ENCODE results near the gene ARHGEF19. TPM values are rescaled to one million over a fixed set of nuclear protein-coding genes. Genes with fewer than 3 reads are reported as not detected.

Gene ARHGEF19
- total and polyA plus RNA-seq, 9 of the 15 experiments (the other 6 are each of a cell fraction or from before 2014, with no cell fraction given) = 0.73 to 21.0 (median 5.2) TPM

GRCh38 chr1:16191916-16192546, 20.4 kb downstream of the ARHGEF19 start:
- in situ Hi-C loops (cut with MboI) = loop anchor here (5.0 kb wide), 1 partner anchor 180 kb away; no protein-coding TSS in a partner anchor

More at GRCh38 chr1:16191916-16192546, 20.4 kb downstream of the ARHGEF19 start:
- H3K9ac ChIP-seq (ENCODE audit: insufficient read depth in 1 of 2, low read depth in 2 of 2, low read length in 2 of 2) = peak overlapping the region in 1 of 2 experiments; percentile 38; a peak in 2 of 4 replicates
- DNase-seq (ENCODE audit: extremely low read depth in 1 of 4, low spot score in 3 of 4) (no peak), FAIRE-seq (no peak), ATAC-seq (no peak)
- CTCF ChIA-PET (ENCODE audit: low intra/inter-chr PET ratio) = no interaction called here
- peak overlapping the region; percentile 18; the same call in 1 of the 2 replicates for H2AFZ ChIP-seq (ENCODE audit: low read depth, low read length)
- no peak overlapping the region for H3K27ac ChIP-seq (ENCODE audit: extremely low read depth, low read depth, low read length)
- no TSS peak for BruUV-seq (replicated peaks)
- TF ChIP-seq DNMT1 (IDR thresholded peaks at IDR 0.05) = no peak
- no peak for TF ChIP-seq ZNF644 (tag; IDR thresholded peaks at IDR 0.05; ENCODE audit: low read depth)
- TF ChIP-seq ZNF197 (CRISPR knock-in tag; IDR thresholded peaks at IDR 0.05; ENCODE audit: low read depth) = no peak
- no peak for TF ChIP-seq ZNF79 (CRISPR knock-in tag; IDR thresholded peaks at IDR 0.05; ENCODE audit: low read depth)
- no peak for TF ChIP-seq HNRNPK (IDR thresholded peaks at IDR 0.05; ENCODE audit: low read depth, low read length, poor library complexity, severe bottlenecking)
- no peak for TF ChIP-seq CBX8 (IDR thresholded peaks at IDR 0.05; ENCODE audit: borderline replicate concordance, extremely low read depth, low read depth, low read length, poor library complexity, severe bottlenecking)
- TF ChIP-seq, protein P1, sequence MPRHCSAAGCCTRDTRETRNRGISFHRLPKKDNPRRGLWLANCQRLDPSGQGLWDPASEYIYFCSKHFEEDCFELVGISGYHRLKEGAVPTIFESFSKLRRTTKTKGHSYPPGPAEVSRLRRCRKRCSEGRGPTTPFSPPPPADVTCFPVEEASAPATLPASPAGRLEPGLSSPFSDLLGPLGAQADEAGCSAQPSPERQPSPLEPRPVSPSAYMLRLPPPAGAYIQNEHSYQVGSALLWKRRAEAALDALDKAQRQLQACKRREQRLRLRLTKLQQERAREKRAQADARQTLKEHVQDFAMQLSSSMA (CRISPR knock-in tag; IDR thresholded peaks at IDR 0.05) = no peak
- no peak for TF ChIP-seq HNRNPL (IDR thresholded peaks at IDR 0.05; ENCODE audit: low read depth, low read length)
- no peak for TF ChIP-seq HNRNPLL (IDR thresholded peaks at IDR 0.05; ENCODE audit: low read depth, low read length, poor library complexity, severe bottlenecking)
- TF ChIP-seq HDGF (IDR thresholded peaks at IDR 0.05) = no peak
- TF ChIP-seq PPARD (CRISPR knock-in tag; IDR thresholded peaks at IDR 0.05) = no peak
- TF ChIP-seq ZNF699 (CRISPR knock-in tag; IDR thresholded peaks at IDR 0.05; ENCODE audit: insufficient replicate concordance) = no peak
- TF ChIP-seq TEAD2 (tag; IDR thresholded peaks at IDR 0.05) = no peak
- no peak for TF ChIP-seq CHCHD3 (CRISPR knock-in tag; IDR thresholded peaks at IDR 0.05)
- no peak for TF ChIP-seq POLR3A (IDR thresholded peaks at IDR 0.05; ENCODE audit: borderline replicate concordance, extremely low read depth, insufficient read depth, insufficient read length)
- no peaks in the 10 kb centered on the region for H3K79me2 ChIP-seq (ENCODE audit: control insufficient read depth, insufficient read depth, low read length)
- no peaks in the 10 kb centered on the region for H3K27me3 ChIP-seq (ENCODE audit: control insufficient read depth in 2 of 2, insufficient read depth in 2 of 2, low read length in 2 of 2)
- no peaks in the 10 kb centered on the region for H3K9me1 ChIP-seq (ENCODE audit: control insufficient read depth, insufficient read depth, low read length)
- peaks cover 12% of the 10 kb centered on the region in 2 experiments for H3K4me1 ChIP-seq (replicated peaks in 1 of 2; ENCODE audit: control insufficient read depth in 2 of 2, insufficient read depth in 2 of 2, low read length in 2 of 2)
- POLR2A ChIA-PET = interaction anchor here (0.7 kb wide), 1 partner anchor 113 kb away, joined by 3 read pairs; no protein-coding TSS in a partner anchor
- H3K9me3 ChIP-seq (replicated peaks; ENCODE audit: control insufficient read depth, insufficient read depth, low read depth, low read length) = no peaks in the 10 kb centered on the region
- H4K20me1 ChIP-seq (replicated peaks; ENCODE audit: control insufficient read depth, insufficient read depth, low read length) = no peaks in the 10 kb centered on the region
- no peaks in the 10 kb centered on the region for H3K36me3 ChIP-seq (ENCODE audit: control insufficient read depth, insufficient read depth, low read length)
- 30% methylated on average over 6 of the region's 6 CpGs for WGBS (ENCODE audit: insufficient coverage, low coverage, missing lambda C conversion rate)
- no peak overlapping the region for H3K4me2 ChIP-seq (ENCODE audit: insufficient read depth, low read length)
- intact Hi-C loops (cut with micrococcal nuclease) = loop anchor here (2.0 kb wide), 1 partner anchor 53 kb away; no protein-coding TSS in a partner anchor
- H3K4me3 ChIP-seq = no peak overlapping the region

All from K562 (cell line).